Ovary (tissue), 3 donors: ENCODE data around the gene SLC51B.

Source experiments
- POLR2A ChIP-seq: fragments of 450-650 bp; IDR thresholded peaks from one replicate; pipeline ENCODE4 v1.6.1; 2017; ENCODE audit warnings: antibody characterized with exemption, mild to moderate bottlenecking, moderate library complexity
- TF ChIP-seq, protein P1 (sequence below), 3 donors: fragments of 450-650 bp in 2 of 3; fragments of 200-600 bp in 1 of 3; IDR thresholded peaks; one replicate each; pipeline versions ENCODE4 v1.5.1 to v1.8.0; 2016 to 2022; ENCODE audit warnings: antibody characterized with exemption in 3 of 3, mild to moderate bottlenecking in 1 of 3
- donor health status: DM: no; HTN: no; CAD: no.

DNA sequence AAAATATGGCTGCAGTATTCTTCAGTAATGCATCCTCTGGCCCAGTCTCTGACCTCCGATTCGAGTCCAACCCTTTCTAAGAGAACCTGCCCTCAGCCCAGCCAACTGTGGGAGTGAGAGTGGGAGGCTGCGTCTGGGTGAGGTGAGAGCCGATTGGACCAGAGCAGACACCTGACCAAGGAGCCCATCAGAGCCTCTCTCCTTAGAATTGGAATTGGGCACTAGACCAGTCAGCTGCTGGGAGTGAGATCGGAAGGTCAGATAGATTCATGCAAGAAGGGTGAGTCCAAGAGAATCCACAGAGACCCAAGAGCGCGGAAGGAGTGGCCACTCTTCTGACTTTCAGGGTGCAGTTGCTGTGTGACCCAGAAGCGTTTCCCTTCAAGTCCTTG lies 12.4 kb downstream of the SLC51B start:
- TF ChIP-seq, protein P1, sequence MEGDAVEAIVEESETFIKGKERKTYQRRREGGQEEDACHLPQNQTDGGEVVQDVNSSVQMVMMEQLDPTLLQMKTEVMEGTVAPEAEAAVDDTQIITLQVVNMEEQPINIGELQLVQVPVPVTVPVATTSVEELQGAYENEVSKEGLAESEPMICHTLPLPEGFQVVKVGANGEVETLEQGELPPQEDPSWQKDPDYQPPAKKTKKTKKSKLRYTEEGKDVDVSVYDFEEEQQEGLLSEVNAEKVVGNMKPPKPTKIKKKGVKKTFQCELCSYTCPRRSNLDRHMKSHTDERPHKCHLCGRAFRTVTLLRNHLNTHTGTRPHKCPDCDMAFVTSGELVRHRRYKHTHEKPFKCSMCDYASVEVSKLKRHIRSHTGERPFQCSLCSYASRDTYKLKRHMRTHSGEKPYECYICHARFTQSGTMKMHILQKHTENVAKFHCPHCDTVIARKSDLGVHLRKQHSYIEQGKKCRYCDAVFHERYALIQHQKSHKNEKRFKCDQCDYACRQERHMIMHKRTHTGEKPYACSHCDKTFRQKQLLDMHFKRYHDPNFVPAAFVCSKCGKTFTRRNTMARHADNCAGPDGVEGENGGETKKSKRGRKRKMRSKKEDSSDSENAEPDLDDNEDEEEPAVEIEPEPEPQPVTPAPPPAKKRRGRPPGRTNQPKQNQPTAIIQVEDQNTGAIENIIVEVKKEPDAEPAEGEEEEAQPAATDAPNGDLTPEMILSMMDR (IDR thresholded peaks at IDR 0.05), result no peak
- TF ChIP-seq POLR2A, result no peak
